ENCODE results near the gene TIAL1. TPM values are rescaled to one million over a fixed set of nuclear protein-coding genes. Genes with fewer than 3 reads are reported as not detected.
"Not testable (repeated sequence)": the region's sequence is repeated elsewhere in the genome, so short reads cannot be mapped to it uniquely, and the experiment has no call there.

Gene TIAL1
- 51.4 TPM for total RNA-seq

- peak; percentile 62 for FAIRE-seq
Observed at GRCh38 chr10:119596537-119597404, at the start of gene TIAL1. TIAL1 (minus strand) TSS chr10:119596964; CDS start chr10:119596465, 499 bp downstream.

GRCh38 chr10:119644994-119645393 is 48.2 kb upstream of the TIAL1 start:
- DNase-seq (ENCODE audit: low spot score in 2 of 2), result no peak
- no peak for FAIRE-seq

More at GRCh38 chr10:119596537-119597404, at the start of gene TIAL1:
- DNase-seq (ENCODE audit: low spot score in 2 of 2), result peak; percentile 83 to 88

GRCh38 chr10:119644205-119644814 is 47.5 kb upstream of the TIAL1 start:
- FAIRE-seq (no peak), DNase-seq (ENCODE audit: low spot score in 2 of 2) (no peak)

- DNase-seq (ENCODE audit: low spot score in 2 of 2), result no peak
Observed at GRCh38 chr10:119643306-119644204, 46.8 kb upstream of the TIAL1 start.

GRCh38 chr10:119642556-119643111 is 45.9 kb upstream of the TIAL1 start:
- FAIRE-seq (no peak), DNase-seq (ENCODE audit: low spot score in 2 of 2) (no peak)

More at GRCh38 chr10:119643306-119644204, 46.8 kb upstream of the TIAL1 start:
- FAIRE-seq, result no peak

GRCh38 chr10:119640875-119641526 is 44.2 kb upstream of the TIAL1 start:
- FAIRE-seq (no peak), DNase-seq (ENCODE audit: low spot score in 2 of 2) (no peak)

GRCh38 chr10:119640384-119640783 is 43.6 kb upstream of the TIAL1 start:
- DNase-seq (ENCODE audit: low spot score in 2 of 2) (no peak), FAIRE-seq (no peak)

GRCh38 chr10:119638982-119639381 is 42.2 kb upstream of the TIAL1 start:
- FAIRE-seq (no peak), DNase-seq (ENCODE audit: low spot score in 2 of 2) (no peak)

GRCh38 chr10:119637631-119638030 is 40.9 kb upstream of the TIAL1 start:
- FAIRE-seq (no peak), DNase-seq (ENCODE audit: low spot score in 2 of 2) (no peak)

GRCh38 chr10:119634219-119634544 is 37.4 kb upstream of the TIAL1 start:
- no peak for DNase-seq (ENCODE audit: low spot score in 2 of 2)
- FAIRE-seq, result no peak

- no peak for FAIRE-seq
Observed at GRCh38 chr10:119633538-119634218, 36.9 kb upstream of the TIAL1 start.

GRCh38 chr10:119630300-119630699 is 33.5 kb upstream of the TIAL1 start:
- FAIRE-seq (no peak), DNase-seq (ENCODE audit: low spot score in 2 of 2) (no peak)

More at GRCh38 chr10:119633538-119634218, 36.9 kb upstream of the TIAL1 start:
- no peak for DNase-seq (ENCODE audit: low spot score in 2 of 2)

GRCh38 chr10:119625570-119626280 is 29.0 kb upstream of the TIAL1 start:
- FAIRE-seq, result peak; percentile 99
- DNase-seq (ENCODE audit: low spot score in 2 of 2), result no peak

GRCh38 chr10:119621078-119621384 is 24.3 kb upstream of the TIAL1 start:
- DNase-seq (ENCODE audit: low spot score in 2 of 2), result no peak
- no peak for FAIRE-seq

- FAIRE-seq (no peak), DNase-seq (ENCODE audit: low spot score in 2 of 2) (no peak)
Observed at GRCh38 chr10:119620241-119621077, 23.7 kb upstream of the TIAL1 start.

GRCh38 chr10:119619811-119620210 is 23.0 kb upstream of the TIAL1 start:
- FAIRE-seq; DNase-seq (ENCODE audit: low spot score in 2 of 2): not testable (repeated sequence)

- FAIRE-seq, result no peak
- no peak for DNase-seq (ENCODE audit: low spot score in 2 of 2)
Observed at GRCh38 chr10:119619215-119619614, 22.5 kb upstream of the TIAL1 start.

Measured in frontal cortex (tissue), 4 donors.